Epithelial cell of proximal tubule (primary cell): ENCODE data around the gene CRIM1. TPM values are rescaled to one million over a fixed set of nuclear protein-coding genes. Genes with fewer than 3 reads are reported as not detected.
A peak's percentile ranks its signal among the peaks of the same experiment; 100 is the strongest.

Experiments used
- DNase-seq: peaks from one replicate; pipeline ENCODE4 v3.0.0-alpha.2; 2011; ENCODE audit warnings: low read depth
- H3K4me3 ChIP-seq: 2 replicates; pipeline ENCODE4 v1.5.1; 2011; ENCODE audit warnings: low read depth, mild to moderate bottlenecking, low read length
- CTCF ChIP-seq: conservative IDR thresholded peaks from 2 replicates; pipeline ENCODE4 v1.5.1; 2012; ENCODE audit warnings: low read depth, mild to moderate bottlenecking, low read length
- total RNA-seq: library from RNA; depleted of rRNA; stranded (reverse); fragments of >200 nt; gene quantifications from 2 replicates; pipeline ENCODE4 v1.2.3, GENCODE V29; 2015

Gene CRIM1
- total RNA-seq, 1 donor from 2014 or later, result 143 TPM

- no peak overlapping the region for H3K4me3 ChIP-seq
- no peak for TF ChIP-seq CTCF
- no peak for DNase-seq
These were observed 228.7 kb downstream of the CRIM1 start for GRCh38 chr2:36584148-36584794.

DNA sequence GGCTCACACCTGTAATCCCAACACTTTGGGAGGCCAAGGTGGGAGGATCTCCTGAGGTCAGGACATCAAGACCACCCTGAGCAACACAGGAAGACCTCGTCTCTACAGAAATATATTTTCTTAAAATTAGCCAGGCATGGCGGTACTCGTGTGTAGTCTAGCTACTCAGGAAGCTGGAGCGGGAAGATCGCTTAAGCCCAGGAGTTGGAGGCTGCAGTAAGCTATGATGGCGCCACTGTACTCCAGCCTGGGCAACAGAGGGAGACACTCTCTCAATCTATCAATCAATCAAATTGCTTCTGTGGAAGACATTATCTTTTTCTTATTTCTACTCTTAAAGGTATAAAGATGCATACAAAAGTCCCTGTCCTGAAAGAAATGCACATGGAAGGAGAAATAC, 231.1 kb downstream of the CRIM1 start:
- no peak for TF ChIP-seq CTCF
- H3K4me3 ChIP-seq, result no peak overlapping the region
- no peak for DNase-seq

DNA sequence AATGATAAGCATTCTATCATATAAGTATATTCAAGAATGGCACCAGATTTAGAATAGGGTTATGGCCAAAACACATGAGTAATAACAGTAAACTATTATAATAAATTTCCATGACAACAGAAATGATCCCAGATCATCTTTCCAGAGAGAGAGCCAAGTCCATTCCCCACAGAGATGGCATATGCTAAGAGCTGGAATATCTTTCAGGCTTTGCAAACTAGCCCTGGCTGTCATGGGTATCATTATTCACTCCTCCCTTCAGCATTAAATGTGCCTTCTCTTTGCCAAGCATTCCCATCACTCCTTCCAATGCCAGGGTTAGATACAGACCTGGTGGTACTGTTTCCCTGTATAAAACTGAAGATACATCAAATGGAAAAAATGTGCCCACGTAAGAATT, 231.5 kb downstream of the CRIM1 start:
- no peak overlapping the region for H3K4me3 ChIP-seq
- DNase-seq, result no peak
- no peak for TF ChIP-seq CTCF

DNA sequence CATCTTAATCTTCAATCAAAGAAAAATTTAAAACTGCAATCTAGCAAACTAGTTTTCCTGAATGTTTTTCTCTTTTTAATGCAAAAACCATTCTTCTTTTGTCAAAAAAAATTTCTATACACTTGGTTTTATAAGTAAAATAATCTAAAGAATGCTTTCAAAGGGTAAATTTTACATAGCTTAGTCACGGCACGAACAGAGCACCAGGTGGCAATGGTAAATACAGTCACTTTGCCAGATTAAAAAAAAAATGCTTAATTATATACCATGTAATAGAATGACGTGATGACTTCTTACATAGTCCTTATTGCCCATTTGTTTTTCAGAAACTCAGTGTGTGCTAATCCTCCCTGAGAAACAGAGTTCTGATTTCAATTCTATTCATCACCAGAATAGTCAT, 232.0 kb downstream of the CRIM1 start:
- no peak for DNase-seq
- no peak for TF ChIP-seq CTCF
- H3K4me3 ChIP-seq, result no peak overlapping the region

DNA sequence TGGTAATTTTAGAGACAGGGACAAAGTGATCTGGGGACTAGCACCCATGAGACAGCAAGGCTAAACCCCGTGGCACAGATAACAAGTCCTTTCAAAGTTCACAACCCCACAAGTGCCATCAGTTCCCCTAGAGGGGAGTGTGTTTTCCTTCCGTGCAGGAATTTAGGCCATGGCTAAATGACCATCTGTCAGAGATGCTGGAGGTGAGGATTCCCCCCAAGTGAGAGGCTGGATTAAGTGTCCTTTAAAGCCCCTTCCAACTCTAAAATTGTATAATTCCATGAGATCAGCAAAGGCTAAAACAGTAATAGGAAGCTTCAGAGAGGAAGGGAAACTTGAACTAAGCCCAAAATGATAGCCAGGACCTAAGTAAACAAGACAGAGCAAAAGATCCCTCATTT, 233.7 kb downstream of the CRIM1 start:
- no peak for DNase-seq
- no peak overlapping the region for H3K4me3 ChIP-seq
- TF ChIP-seq CTCF, result no peak

DNA sequence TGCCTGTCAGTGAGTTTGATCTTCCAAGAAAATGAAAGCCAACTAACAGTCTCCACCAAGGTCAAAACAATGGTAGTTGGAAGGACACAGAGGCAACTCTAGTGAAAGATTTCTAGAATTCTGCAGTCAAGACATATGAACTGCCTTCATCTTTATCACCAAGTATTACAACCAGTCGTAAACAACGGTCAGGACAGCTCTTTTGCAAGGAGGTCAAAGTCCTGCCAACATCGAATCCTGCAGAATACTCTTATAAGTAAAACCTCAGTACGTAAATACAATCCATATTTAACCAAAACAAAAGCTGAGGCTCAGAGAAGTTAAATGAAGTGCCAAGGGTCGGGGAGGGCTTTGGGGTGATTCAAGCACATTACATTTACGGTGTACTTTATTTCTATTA, 239.3 kb downstream of the CRIM1 start:
- no peak for DNase-seq
- no peak for TF ChIP-seq CTCF
- no peak overlapping the region for H3K4me3 ChIP-seq

DNA sequence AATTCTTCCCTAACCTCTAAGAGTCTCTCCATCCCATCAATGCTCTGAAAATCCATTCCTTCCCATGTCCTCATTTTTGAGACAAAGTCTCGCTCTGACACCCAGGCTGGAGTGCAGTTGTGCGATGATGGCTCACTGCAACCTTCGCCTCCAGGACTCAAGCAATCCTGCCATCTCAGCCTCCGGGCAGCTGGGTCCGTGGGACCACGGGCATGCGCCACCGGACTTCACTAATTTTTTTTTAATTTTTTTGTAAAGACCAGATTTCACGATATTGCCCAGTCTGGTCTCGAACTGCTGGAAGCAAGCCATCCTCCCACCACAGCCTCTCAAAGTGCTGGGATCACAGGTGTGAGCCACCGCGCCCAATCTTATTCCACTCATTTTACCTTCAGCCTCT, 240.8 kb downstream of the CRIM1 start:
- DNase-seq, result no peak
- TF ChIP-seq CTCF, result no peak
- peak overlapping the region; percentile 84 for H3K4me3 ChIP-seq
